ENCODE results near the gene BMP6.

The BMP6 gene

DNA sequence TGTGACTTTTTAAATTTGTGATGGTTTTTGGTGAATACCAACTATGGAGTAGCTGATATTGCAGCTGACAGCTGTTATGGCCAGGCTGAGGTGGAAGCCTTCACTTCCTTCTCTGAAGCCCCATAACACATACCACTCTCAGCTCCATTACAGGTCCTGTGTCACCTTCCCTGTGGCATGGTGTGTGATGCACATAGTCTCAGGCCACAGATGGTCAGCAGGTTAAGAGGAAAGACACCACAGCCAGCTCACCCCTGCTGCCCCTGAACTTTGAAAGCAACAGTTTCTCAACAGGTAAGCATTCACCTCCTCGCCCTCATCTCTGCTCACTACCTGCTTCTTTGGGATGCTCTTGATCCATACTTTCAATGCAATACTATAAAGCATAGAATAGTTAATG lies 177.0 kb downstream of the BMP6 start:
- peaks cover 72% of the 10 kb centered on the region for H3K36me3 ChIP-seq (ENCODE audit: insufficient read depth, low read depth, low read length)

DNA sequence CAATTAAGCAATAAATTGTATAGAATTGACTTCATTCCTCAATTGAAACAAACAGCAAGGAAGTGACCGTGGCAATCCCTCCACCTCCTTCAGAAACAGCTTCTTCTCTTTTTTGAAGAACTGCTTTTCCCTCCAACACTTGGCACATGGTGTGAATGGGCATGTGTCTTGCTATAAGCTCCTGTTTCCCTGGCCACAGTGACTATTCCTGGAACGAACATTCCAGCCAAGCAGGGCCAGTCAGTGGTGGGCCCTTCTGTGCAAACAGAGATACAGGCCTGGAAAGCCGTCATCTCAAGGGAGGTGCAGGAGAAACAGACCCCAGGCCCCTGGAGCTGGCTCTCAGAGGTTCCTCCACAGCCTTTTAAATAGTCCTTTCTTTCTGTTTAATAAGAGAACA lies 177.8 kb downstream of the BMP6 start:
- H3K4me1 ChIP-seq (ENCODE audit: insufficient read depth, low read length), result no peaks in the 10 kb centered on the region
- no peaks in the 10 kb centered on the region for H3K27me3 ChIP-seq (ENCODE audit: insufficient read depth, low read length)
- no peak overlapping the region for H3K4me3 ChIP-seq (ENCODE audit: low read length)
- H3K27ac ChIP-seq (ENCODE audit: low read length), result no peak overlapping the region
- H3K36me3 ChIP-seq (ENCODE audit: insufficient read depth, low read depth, low read length), result peaks cover 63% of the 10 kb centered on the region
- no peaks in the 10 kb centered on the region for H3K9me3 ChIP-seq (ENCODE audit: insufficient read depth, low read depth, low read length)
- no peak overlapping the region for H3K9ac ChIP-seq (ENCODE audit: low read depth, low read length)

More for the DNA sequence above, 177.0 kb downstream of the BMP6 start:
- no peak overlapping the region for H3K27ac ChIP-seq (ENCODE audit: low read length)
- no peaks in the 10 kb centered on the region for H3K27me3 ChIP-seq (ENCODE audit: insufficient read depth, low read length)
- no peaks in the 10 kb centered on the region for H3K9me3 ChIP-seq (ENCODE audit: insufficient read depth, low read depth, low read length)
- H3K9ac ChIP-seq (ENCODE audit: low read depth, low read length), result no peak overlapping the region
- no peaks in the 10 kb centered on the region for H3K4me1 ChIP-seq (ENCODE audit: insufficient read depth, low read length)
- no peak overlapping the region for H3K4me3 ChIP-seq (ENCODE audit: low read length)

- no peak overlapping the region for H3K4me3 ChIP-seq (ENCODE audit: low read length)
- no peaks in the 10 kb centered on the region for H3K9me3 ChIP-seq (ENCODE audit: insufficient read depth, low read depth, low read length)
- no peak overlapping the region for H3K27ac ChIP-seq (ENCODE audit: low read length)
- H3K27me3 ChIP-seq (ENCODE audit: insufficient read depth, low read length), result no peaks in the 10 kb centered on the region
- no peak overlapping the region for H3K9ac ChIP-seq (ENCODE audit: low read depth, low read length)
- H3K36me3 ChIP-seq (ENCODE audit: insufficient read depth, low read depth, low read length), result peaks cover 52% of the 10 kb centered on the region
- H3K4me1 ChIP-seq (ENCODE audit: insufficient read depth, low read length), result no peaks in the 10 kb centered on the region
Measured at GRCh38 chr6:7904654-7905319, 178.9 kb downstream of the BMP6 start.

DNA sequence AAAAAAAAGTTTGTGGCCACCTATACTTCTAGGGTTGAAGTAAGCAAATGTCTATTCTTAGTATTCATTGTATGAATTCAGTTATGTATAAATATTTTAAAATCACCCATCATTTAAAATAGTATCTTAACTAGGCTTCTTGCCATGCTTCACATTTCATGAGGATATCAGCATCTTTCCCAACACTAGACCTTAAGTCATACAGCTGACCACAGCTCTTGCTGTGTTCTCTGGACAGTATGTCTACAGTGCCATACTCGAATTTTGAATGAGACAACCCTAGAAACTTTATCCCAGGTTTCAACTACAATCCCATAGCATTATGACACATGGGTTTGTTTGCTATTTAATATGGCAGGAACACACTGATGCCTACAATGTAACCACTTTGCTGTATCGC lies 179.5 kb downstream of the BMP6 start:
- Histone ChIP-seq H3K27ac (ENCODE audit: low read length) (no peak overlapping the region), H3K27me3 (ENCODE audit: insufficient read depth, low read length) (no peaks in the 10 kb centered on the region), H3K36me3 (ENCODE audit: insufficient read depth, low read depth, low read length) (peaks cover 46% of the 10 kb centered on the region), H3K4me1 (ENCODE audit: insufficient read depth, low read length) (no peaks in the 10 kb centered on the region), H3K4me3 (ENCODE audit: low read length) (no peak overlapping the region), H3K9me3 (ENCODE audit: insufficient read depth, low read depth, low read length) (no peaks in the 10 kb centered on the region), H3K9ac (ENCODE audit: low read depth, low read length) (no peak overlapping the region)

DNA sequence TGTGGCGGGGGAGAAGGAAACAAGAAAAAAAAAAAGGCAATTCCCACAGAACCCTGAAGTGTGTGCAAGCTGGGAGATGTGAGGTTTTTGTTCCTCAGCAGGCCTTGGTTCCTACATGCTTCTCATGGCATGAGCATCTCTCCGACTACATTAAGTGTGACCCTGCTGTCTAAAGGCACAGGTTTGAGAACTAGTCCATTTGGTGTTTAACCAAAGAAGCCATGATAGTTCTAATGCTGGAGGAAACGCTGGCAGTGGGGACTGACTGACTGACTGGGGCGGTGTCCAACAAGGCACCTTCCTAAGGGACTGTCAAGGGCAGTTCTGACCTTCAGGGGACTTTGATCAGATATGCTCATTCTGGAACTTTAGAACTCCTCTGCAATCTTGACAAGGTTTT lies 180.8 kb downstream of the BMP6 start:
- no peaks in the 10 kb centered on the region for H3K9me3 ChIP-seq (ENCODE audit: insufficient read depth, low read depth, low read length)
- H3K27me3 ChIP-seq (ENCODE audit: insufficient read depth, low read length), result peaks cover 10% of the 10 kb centered on the region
- H3K27ac ChIP-seq (ENCODE audit: low read length), result no peak overlapping the region
- no peaks in the 10 kb centered on the region for H3K4me1 ChIP-seq (ENCODE audit: insufficient read depth, low read length)
- no peak overlapping the region for H3K9ac ChIP-seq (ENCODE audit: low read depth, low read length)
- H3K36me3 ChIP-seq (ENCODE audit: insufficient read depth, low read depth, low read length), result peaks cover 33% of the 10 kb centered on the region
- H3K4me3 ChIP-seq (ENCODE audit: low read length), result no peak overlapping the region

DNA sequence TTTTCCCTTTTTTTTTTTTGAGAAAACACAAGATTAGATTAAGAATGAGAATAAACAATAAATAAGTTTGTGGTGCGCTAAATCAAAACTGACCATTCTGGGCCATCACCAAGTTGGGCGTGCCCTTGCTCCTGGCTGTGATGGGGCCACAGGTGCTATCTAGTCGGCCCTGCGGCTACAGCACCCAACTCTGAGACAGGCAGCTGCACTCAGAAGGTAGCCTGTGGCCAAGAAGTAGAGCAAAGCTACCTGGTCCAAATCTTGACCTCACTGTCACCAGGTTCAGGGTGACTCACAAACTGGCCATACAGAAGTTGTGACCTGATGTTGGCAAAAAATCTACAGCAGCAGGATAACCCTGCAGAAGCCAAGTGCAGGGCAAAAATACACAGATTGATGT lies 181.3 kb downstream of the BMP6 start:
- Histone ChIP-seq H3K4me1 (ENCODE audit: insufficient read depth, low read length) (no peaks in the 10 kb centered on the region), H3K9ac (ENCODE audit: low read depth, low read length) (no peak overlapping the region), H3K4me3 (ENCODE audit: low read length) (no peak overlapping the region)

DNA sequence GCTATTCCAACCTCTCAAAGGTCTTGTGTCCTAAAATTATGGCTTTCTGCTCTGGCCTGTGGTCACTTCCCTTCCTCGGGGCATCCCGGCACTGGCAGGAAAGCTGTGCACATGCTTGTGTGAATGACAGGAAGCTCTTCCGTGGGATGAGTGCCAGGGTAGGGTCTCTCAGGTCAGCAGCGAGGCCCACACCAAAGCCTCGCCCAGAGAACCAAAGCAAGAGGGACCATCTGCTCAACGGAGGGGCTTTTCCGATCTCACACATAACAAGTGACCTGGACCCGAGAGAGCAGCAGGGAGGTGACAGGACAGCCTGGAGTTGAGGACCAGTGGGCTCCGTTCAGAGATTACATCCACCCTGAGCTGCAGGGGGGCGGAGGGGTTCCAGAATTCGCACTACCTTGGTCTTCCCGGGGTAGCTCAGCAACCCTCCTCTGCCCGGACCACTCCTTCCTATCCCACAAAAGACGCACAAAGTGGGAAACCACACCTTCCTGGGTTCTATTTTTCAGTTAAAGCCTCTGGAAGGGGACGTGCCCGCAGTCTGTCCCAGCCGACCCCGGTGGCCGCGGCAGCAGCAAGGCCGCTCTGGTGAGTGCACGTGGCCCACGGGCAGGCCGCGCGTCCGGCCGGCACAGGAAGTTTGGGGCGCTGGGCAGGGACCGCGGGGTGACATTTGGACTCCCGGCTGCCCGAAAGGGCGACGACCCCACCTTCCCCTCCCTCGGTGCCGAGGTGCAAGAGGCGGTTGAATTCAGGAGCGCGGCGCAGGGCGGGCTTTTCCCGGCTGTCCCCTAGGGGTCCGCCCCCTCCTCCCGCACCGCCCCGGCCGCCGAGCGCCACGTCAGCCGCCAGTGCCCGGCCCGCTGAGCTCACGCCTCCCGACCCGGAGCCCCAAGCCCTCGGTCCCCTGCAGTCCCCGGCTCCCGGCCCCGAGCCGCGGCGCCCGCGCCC lies 183.7 kb downstream of the BMP6 start:
- Histone ChIP-seq H3K4me1 (ENCODE audit: insufficient read depth, low read length) (no peaks in the 10 kb centered on the region), H3K9ac (ENCODE audit: low read depth, low read length) (peak overlapping the region; percentile 82), H3K36me3 (ENCODE audit: insufficient read depth, low read depth, low read length) (peaks cover 4% of the 10 kb centered on the region; the same call in 1 of the 2 replicates), H3K9me3 (ENCODE audit: insufficient read depth, low read depth, low read length) (no peaks in the 10 kb centered on the region), H3K27me3 (ENCODE audit: insufficient read depth, low read length) (peaks cover 38% of the 10 kb centered on the region), H3K27ac (ENCODE audit: low read length) (no peak overlapping the region), H3K4me3 (ENCODE audit: low read length) (peak overlapping the region; percentile 80)

More for the DNA sequence above, 181.3 kb downstream of the BMP6 start:
- Histone ChIP-seq H3K27me3 (ENCODE audit: insufficient read depth, low read length) (peaks cover 14% of the 10 kb centered on the region), H3K36me3 (ENCODE audit: insufficient read depth, low read depth, low read length) (peaks cover 29% of the 10 kb centered on the region), H3K9me3 (ENCODE audit: insufficient read depth, low read depth, low read length) (no peaks in the 10 kb centered on the region), H3K27ac (ENCODE audit: low read length) (no peak overlapping the region)

DNA sequence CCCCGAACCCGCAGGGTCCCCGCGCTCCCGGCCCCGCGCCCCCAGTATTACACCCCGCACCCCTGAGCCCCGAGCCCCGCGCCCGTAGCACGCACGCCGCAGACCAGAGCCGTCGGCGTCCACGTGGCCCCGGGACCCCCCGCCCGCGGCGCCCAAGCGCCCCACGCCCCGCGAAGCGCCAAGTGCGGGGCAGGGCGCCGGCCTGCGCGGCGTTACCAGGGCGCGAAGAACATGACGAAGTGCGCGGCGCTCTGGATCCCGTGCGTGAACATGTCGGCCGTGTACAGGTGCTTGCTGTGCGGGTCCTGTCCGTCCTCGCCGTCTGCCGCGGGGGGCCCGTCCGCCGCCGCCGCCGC lies 184.4 kb downstream of the BMP6 start:
- Histone ChIP-seq H3K27me3 (ENCODE audit: insufficient read depth, low read length) (peaks cover 43% of the 10 kb centered on the region), H3K36me3 (ENCODE audit: insufficient read depth, low read depth, low read length) (no peaks in the 10 kb centered on the region), H3K9me3 (ENCODE audit: insufficient read depth, low read depth, low read length) (no peaks in the 10 kb centered on the region), H3K4me3 (ENCODE audit: low read length) (peak overlapping the region; percentile 80; the same call in 1 of the 2 replicates), H3K27ac (ENCODE audit: low read length) (no peak overlapping the region), H3K4me1 (ENCODE audit: insufficient read depth, low read length) (no peaks in the 10 kb centered on the region), H3K9ac (ENCODE audit: low read depth, low read length) (no peak overlapping the region; the same call in 1 of the 2 replicates)

GRCh38 chr6:7910654-7911344 lies 184.9 kb downstream of the BMP6 start, which contains the start of gene TXNDC5:
TSS of gene TXNDC5 (minus strand) at chr6:7910788. CDS start at chr6:7910776, 12 bp downstream.
- H3K27ac ChIP-seq (ENCODE audit: low read length), result no peak within 1 kb of the TSS
- H3K4me1 ChIP-seq (ENCODE audit: insufficient read depth, low read length), result no peaks in the 10 kb centered on the region
- no peaks in the 10 kb centered on the region for H3K36me3 ChIP-seq (ENCODE audit: insufficient read depth, low read depth, low read length)
- H3K9ac ChIP-seq (ENCODE audit: low read depth, low read length), result peak within 1 kb of the TSS; percentile 82
- H3K9me3 ChIP-seq (ENCODE audit: insufficient read depth, low read depth, low read length), result no peaks in the 10 kb centered on the region
- peaks cover 43% of the 10 kb centered on the region for H3K27me3 ChIP-seq (ENCODE audit: insufficient read depth, low read length)
- peak within 1 kb of the TSS; percentile 84 for H3K4me3 ChIP-seq (ENCODE audit: low read length)

DNA sequence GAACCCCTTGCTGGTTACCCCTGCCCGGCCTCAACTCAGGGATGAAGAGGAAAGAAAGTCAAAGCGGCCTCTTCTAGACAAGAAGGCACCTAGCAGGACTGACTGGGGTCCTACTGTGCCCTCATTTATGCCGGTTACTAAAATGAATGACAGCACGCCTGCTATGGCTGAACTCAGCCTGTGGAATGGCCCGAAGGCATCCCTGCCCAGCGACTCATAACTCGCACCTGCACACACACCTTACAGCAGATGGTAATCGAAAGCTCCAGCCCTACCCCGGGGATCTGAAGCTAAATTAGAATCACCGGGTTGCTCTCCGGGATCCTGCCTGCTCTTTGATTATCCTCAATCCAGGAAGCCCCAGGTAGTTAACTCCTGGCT lies 185.4 kb downstream of the BMP6 start:
- Histone ChIP-seq H3K27ac (ENCODE audit: low read length) (no peak overlapping the region), H3K27me3 (ENCODE audit: insufficient read depth, low read length) (peaks cover 43% of the 10 kb centered on the region), H3K4me3 (ENCODE audit: low read length) (peak overlapping the region; percentile 84), H3K4me1 (ENCODE audit: insufficient read depth, low read length) (no peaks in the 10 kb centered on the region), H3K9ac (ENCODE audit: low read depth, low read length) (peak overlapping the region; percentile 78; the same call in 1 of the 2 replicates), H3K36me3 (ENCODE audit: insufficient read depth, low read depth, low read length) (no peaks in the 10 kb centered on the region), H3K9me3 (ENCODE audit: insufficient read depth, low read depth, low read length) (no peaks in the 10 kb centered on the region)

- no peak overlapping the region for H3K27ac ChIP-seq (ENCODE audit: low read length)
- H3K9me3 ChIP-seq (ENCODE audit: insufficient read depth, low read depth, low read length), result no peaks in the 10 kb centered on the region
- H3K4me3 ChIP-seq (ENCODE audit: low read length), result no peak overlapping the region
- H3K4me1 ChIP-seq (ENCODE audit: insufficient read depth, low read length), result no peaks in the 10 kb centered on the region
- no peaks in the 10 kb centered on the region for H3K36me3 ChIP-seq (ENCODE audit: insufficient read depth, low read depth, low read length)
- peaks cover 43% of the 10 kb centered on the region for H3K27me3 ChIP-seq (ENCODE audit: insufficient read depth, low read length)
- H3K9ac ChIP-seq (ENCODE audit: low read depth, low read length), result no peak overlapping the region
Measured at GRCh38 chr6:7912024-7912423, 186.1 kb downstream of the BMP6 start.

Data from iPS-20b (cell line).